ENCODE results near the gene FBXW8. TPM values are rescaled to one million over a fixed set of nuclear protein-coding genes. Genes with fewer than 3 reads are reported as not detected.

Gene FBXW8
- total RNA-seq, 1 experiment from 2014 or later, result 20.6 TPM

- H3F3A ChIP-seq (ENCODE audit: insufficient read depth, low read depth), result peaks cover 3% of the 10 kb centered on the region; the same call in 1 of the 2 replicates
- BruUV-seq (replicated peaks), result no TSS peak
- no peak overlapping the region for H3K27ac ChIP-seq
- no peak for DNase-seq
- H3K79me2 ChIP-seq (ENCODE audit: low read depth), result no peaks in the 10 kb centered on the region
- no peaks in the 10 kb centered on the region for H3K9me3 ChIP-seq (ENCODE audit: insufficient read depth, low read depth)
- no peak overlapping the region for H2AFZ ChIP-seq
- H3K9me2 ChIP-seq (ENCODE audit: insufficient read depth), result no peaks in the 10 kb centered on the region
- POLR2A ChIA-PET (ENCODE audit: unreplicated experiment), result no interaction called here
- no peaks in the 10 kb centered on the region for H4K20me1 ChIP-seq (ENCODE audit: insufficient read depth)
- H3K36me3 ChIP-seq (ENCODE audit: low read depth), result no peaks in the 10 kb centered on the region
- CTCF ChIA-PET, result no interaction called here
- intact Hi-C loops (cut with micrococcal nuclease; ENCODE audit: unreplicated experiment), result no loop called here
- no peaks in the 10 kb centered on the region for H3K27me3 ChIP-seq (ENCODE audit: insufficient read depth, low read depth)
- peaks cover 4% of the 10 kb centered on the region; the same call in 1 of the 2 replicates for H3K4me1 ChIP-seq (replicated peaks; ENCODE audit: insufficient read depth)
- no peak overlapping the region for H3K4me2 ChIP-seq
- no peak overlapping the region for H3K4me3 ChIP-seq
- TF ChIP-seq EZH2 (IDR thresholded peaks at IDR 0.05; ENCODE audit: low read depth), result no peak
- TF ChIP-seq, protein P1, sequence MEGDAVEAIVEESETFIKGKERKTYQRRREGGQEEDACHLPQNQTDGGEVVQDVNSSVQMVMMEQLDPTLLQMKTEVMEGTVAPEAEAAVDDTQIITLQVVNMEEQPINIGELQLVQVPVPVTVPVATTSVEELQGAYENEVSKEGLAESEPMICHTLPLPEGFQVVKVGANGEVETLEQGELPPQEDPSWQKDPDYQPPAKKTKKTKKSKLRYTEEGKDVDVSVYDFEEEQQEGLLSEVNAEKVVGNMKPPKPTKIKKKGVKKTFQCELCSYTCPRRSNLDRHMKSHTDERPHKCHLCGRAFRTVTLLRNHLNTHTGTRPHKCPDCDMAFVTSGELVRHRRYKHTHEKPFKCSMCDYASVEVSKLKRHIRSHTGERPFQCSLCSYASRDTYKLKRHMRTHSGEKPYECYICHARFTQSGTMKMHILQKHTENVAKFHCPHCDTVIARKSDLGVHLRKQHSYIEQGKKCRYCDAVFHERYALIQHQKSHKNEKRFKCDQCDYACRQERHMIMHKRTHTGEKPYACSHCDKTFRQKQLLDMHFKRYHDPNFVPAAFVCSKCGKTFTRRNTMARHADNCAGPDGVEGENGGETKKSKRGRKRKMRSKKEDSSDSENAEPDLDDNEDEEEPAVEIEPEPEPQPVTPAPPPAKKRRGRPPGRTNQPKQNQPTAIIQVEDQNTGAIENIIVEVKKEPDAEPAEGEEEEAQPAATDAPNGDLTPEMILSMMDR (conservative IDR thresholded peaks at IDR 0.05), result no peak
These were observed 19.7 kb upstream of the FBXW8 start for GRCh38 chr12:116891019-116891418.

DNA sequence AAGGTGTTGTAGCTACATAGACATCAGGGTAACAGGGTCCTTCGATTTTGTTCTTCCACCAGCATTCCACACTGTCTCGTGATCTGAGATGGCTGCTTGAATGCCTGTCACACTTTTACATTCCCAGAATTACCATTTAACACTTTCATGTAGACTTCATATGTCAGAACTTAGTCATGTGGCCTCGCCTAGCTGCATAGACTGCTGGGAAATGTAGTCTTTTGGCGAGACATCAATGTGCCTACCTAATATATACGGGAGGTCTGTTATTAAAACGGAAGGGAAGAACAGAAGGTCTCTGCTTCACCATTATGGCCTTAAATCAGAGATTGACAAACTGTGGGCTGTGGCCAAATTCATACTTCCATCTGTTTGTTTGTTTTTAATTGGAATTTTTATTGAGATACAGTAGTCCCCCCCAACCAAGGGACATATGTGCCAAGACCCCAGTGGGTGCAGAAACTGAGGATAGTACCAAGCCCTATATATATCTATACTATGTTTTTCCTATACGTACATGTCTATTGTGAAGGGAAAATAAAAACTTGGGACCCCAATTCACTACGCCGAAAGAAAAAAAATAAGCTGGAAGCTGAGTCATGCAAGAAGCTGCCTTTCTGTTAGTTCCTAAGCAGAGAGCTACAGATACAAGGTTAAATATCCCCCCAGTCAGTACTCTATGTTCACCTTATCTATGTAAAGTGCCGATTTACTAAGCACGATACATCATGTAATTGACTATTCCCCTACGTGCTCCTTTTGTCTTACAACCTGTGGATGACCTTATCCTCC lies 18.2 kb upstream of the FBXW8 start:
- no peaks in the 10 kb centered on the region for H4K20me1 ChIP-seq (ENCODE audit: insufficient read depth)
- H3F3A ChIP-seq (ENCODE audit: insufficient read depth, low read depth), result peaks cover 10% of the 10 kb centered on the region; the same call in 1 of the 2 replicates
- TF ChIP-seq, protein P1 (conservative IDR thresholded peaks at IDR 0.05), result no peak
- TF ChIP-seq EZH2 (IDR thresholded peaks at IDR 0.05; ENCODE audit: low read depth), result no peak
- no peak overlapping the region for H3K4me3 ChIP-seq
- DNase-seq, result no peak
- CTCF ChIA-PET, result interaction anchor here (0.6 kb wide), 1 partner anchor 159 kb away, joined by 6 read pairs; no protein-coding TSS in a partner anchor
- POLR2A ChIA-PET (ENCODE audit: unreplicated experiment), result interaction anchor here (0.7 kb wide), 1 partner anchor 13 kb away, joined by 4 read pairs; no protein-coding TSS in a partner anchor
- H2AFZ ChIP-seq, result no peak overlapping the region
- H3K27me3 ChIP-seq (ENCODE audit: insufficient read depth, low read depth), result no peaks in the 10 kb centered on the region
- no peaks in the 10 kb centered on the region for H3K9me2 ChIP-seq (ENCODE audit: insufficient read depth)
- H3K27ac ChIP-seq, result no peak overlapping the region
- H3K9me3 ChIP-seq (ENCODE audit: insufficient read depth, low read depth), result no peaks in the 10 kb centered on the region
- H3K79me2 ChIP-seq (ENCODE audit: low read depth), result no peaks in the 10 kb centered on the region
- peaks cover 8% of the 10 kb centered on the region; the same call in 1 of the 2 replicates for H3K4me1 ChIP-seq (replicated peaks; ENCODE audit: insufficient read depth)
- H3K4me2 ChIP-seq, result no peak overlapping the region
- no TSS peak for BruUV-seq (replicated peaks)
- no peaks in the 10 kb centered on the region for H3K36me3 ChIP-seq (ENCODE audit: low read depth)
- intact Hi-C loops (cut with micrococcal nuclease; ENCODE audit: unreplicated experiment), result no loop called here

DNA sequence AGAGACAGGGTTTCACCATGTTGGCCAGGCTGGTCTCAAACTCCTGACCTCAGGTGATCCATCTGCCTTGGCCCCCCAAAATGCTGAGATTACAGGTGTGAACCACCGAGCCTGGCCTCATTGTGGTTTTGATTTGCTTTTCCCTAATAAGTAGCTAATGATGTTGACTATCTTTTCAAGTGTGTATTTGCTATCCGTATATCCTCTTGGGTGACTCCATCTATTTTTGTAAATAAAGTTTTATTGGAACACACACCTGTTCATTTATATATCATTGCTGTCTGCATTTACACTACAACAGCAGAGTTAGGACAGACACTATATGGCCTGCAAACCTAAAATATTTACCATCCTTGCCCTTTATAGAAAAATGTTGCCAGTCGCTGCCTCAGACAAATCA lies 15.8 kb upstream of the FBXW8 start:
- no peaks in the 10 kb centered on the region for H4K20me1 ChIP-seq (ENCODE audit: insufficient read depth)
- no peak overlapping the region for H3K27ac ChIP-seq
- 0 out of 2 replicates have a peak, but pooled peaks cover 7% of the 10 kb centered on the region for H3F3A ChIP-seq (ENCODE audit: insufficient read depth, low read depth)
- intact Hi-C loops (cut with micrococcal nuclease; ENCODE audit: unreplicated experiment), result no loop called here
- no peaks in the 10 kb centered on the region for H3K9me2 ChIP-seq (ENCODE audit: insufficient read depth)
- POLR2A ChIA-PET (ENCODE audit: unreplicated experiment), result no interaction called here
- no peak overlapping the region for H3K4me2 ChIP-seq
- H3K4me1 ChIP-seq (replicated peaks; ENCODE audit: insufficient read depth), result peaks cover 4% of the 10 kb centered on the region; the same call in 1 of the 2 replicates
- H3K36me3 ChIP-seq (ENCODE audit: low read depth), result no peaks in the 10 kb centered on the region
- no peaks in the 10 kb centered on the region for H3K9me3 ChIP-seq (ENCODE audit: insufficient read depth, low read depth)
- H3K4me3 ChIP-seq, result no peak overlapping the region
- DNase-seq, result no peak
- CTCF ChIA-PET, result no interaction called here
- no peak overlapping the region for H2AFZ ChIP-seq
- TF ChIP-seq EZH2 (IDR thresholded peaks at IDR 0.05; ENCODE audit: low read depth), result no peak
- TF ChIP-seq, protein P1 (conservative IDR thresholded peaks at IDR 0.05), result no peak
- H3K27me3 ChIP-seq (ENCODE audit: insufficient read depth, low read depth), result no peaks in the 10 kb centered on the region
- no peaks in the 10 kb centered on the region for H3K79me2 ChIP-seq (ENCODE audit: low read depth)
- BruUV-seq (replicated peaks), result no TSS peak

All from PC-9 (cell line).